Measurements from ENCODE around the gene CMSS1.

- no peak for TF ChIP-seq CTCF (conservative IDR thresholded peaks at IDR 0.05)
- TF ChIP-seq ZFX (IDR thresholded peaks at IDR 0.05) = no peak
These were observed 265.1 kb downstream of the CMSS1 start for GRCh38 chr3:100082714-100083113.

Data from C4-2B (cell line).